Nephron progenitor cell (in vitro differentiated cells): Measurements from ENCODE around the gene ITIH3.
A peak's percentile ranks its signal among the peaks of the same experiment; 100 is the strongest.

Experiments
- DNase-seq: peaks from one replicate; pipeline ENCODE4 v3.0.0; 2021
- H3K27ac Mint-ChIP-seq: 2 replicates; pipeline ENCODE4 v1.8.0; 2021; ENCODE audit warnings: mild to moderate bottlenecking, moderate library complexity, mixed read lengths
- H3K27me3 Mint-ChIP-seq: 2 replicates; pipeline ENCODE4 v1.8.0; 2021; ENCODE audit warnings: mild to moderate bottlenecking, low read depth, mixed read lengths; ENCODE audit not compliant: poor library complexity
- H3K36me3 Mint-ChIP-seq: 2 replicates; pipeline ENCODE4 v1.8.0; 2021; ENCODE audit warnings: low read depth, mixed read lengths
- H3K4me1 Mint-ChIP-seq: 2 replicates; pipeline ENCODE4 v1.8.0; 2021; ENCODE audit warnings: mixed read lengths
- H3K4me3 Mint-ChIP-seq: 2 replicates; pipeline ENCODE4 v1.8.0; 2021; ENCODE audit warnings: mild to moderate bottlenecking, moderate library complexity, mixed read lengths
- H3K9me3 Mint-ChIP-seq: 2 replicates; pipeline ENCODE4 v1.8.0; 2021; ENCODE audit warnings: mild to moderate bottlenecking, moderate library complexity, mixed read lengths
- TF ChIP-seq, protein P1 (sequence below): fragments of 200-600 bp; sonication (generic); IDR thresholded peaks from 2 replicates; pipeline ENCODE4 v1.5.0; 2021; ENCODE audit warnings: antibody characterized with exemption

The ITIH3 gene

DNA sequence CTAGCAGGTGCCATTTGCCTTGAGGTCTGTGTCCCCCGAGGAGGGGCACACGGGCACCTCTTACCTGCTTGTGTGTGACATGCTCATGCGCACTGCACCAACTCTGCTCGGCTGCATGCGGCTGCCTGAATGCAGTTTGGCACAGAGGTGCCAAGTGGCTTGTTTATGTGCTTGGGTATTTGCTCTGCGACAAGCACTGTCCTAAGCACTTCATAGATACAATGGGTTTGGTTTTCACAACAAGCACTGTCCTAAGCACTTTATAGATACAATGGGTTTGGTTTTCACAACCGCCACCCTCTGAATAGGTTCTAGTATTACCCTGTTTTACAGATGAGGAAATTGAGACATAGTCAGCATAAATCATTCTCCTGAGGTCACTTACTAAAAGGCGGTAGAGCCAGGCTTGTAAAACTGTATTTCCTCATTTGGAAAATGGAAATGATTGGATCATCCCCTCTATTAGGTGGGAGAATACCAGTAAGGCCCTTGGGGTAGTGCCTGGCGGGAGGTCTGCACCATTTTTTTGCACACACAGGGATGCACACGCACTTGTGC is 35.4 kb downstream of the ITIH3 start:
- DNase-seq = no peak
- TF ChIP-seq, protein P1, sequence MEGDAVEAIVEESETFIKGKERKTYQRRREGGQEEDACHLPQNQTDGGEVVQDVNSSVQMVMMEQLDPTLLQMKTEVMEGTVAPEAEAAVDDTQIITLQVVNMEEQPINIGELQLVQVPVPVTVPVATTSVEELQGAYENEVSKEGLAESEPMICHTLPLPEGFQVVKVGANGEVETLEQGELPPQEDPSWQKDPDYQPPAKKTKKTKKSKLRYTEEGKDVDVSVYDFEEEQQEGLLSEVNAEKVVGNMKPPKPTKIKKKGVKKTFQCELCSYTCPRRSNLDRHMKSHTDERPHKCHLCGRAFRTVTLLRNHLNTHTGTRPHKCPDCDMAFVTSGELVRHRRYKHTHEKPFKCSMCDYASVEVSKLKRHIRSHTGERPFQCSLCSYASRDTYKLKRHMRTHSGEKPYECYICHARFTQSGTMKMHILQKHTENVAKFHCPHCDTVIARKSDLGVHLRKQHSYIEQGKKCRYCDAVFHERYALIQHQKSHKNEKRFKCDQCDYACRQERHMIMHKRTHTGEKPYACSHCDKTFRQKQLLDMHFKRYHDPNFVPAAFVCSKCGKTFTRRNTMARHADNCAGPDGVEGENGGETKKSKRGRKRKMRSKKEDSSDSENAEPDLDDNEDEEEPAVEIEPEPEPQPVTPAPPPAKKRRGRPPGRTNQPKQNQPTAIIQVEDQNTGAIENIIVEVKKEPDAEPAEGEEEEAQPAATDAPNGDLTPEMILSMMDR = no peak
- no peak overlapping the region for H3K27ac Mint-ChIP-seq
- H3K4me1 Mint-ChIP-seq = peaks cover 49% of the 10 kb centered on the region
- no peaks in the 10 kb centered on the region for H3K36me3 Mint-ChIP-seq
- H3K4me3 Mint-ChIP-seq = no peak overlapping the region
- no peaks in the 10 kb centered on the region for H3K9me3 Mint-ChIP-seq
- no peaks in the 10 kb centered on the region for H3K27me3 Mint-ChIP-seq

DNA sequence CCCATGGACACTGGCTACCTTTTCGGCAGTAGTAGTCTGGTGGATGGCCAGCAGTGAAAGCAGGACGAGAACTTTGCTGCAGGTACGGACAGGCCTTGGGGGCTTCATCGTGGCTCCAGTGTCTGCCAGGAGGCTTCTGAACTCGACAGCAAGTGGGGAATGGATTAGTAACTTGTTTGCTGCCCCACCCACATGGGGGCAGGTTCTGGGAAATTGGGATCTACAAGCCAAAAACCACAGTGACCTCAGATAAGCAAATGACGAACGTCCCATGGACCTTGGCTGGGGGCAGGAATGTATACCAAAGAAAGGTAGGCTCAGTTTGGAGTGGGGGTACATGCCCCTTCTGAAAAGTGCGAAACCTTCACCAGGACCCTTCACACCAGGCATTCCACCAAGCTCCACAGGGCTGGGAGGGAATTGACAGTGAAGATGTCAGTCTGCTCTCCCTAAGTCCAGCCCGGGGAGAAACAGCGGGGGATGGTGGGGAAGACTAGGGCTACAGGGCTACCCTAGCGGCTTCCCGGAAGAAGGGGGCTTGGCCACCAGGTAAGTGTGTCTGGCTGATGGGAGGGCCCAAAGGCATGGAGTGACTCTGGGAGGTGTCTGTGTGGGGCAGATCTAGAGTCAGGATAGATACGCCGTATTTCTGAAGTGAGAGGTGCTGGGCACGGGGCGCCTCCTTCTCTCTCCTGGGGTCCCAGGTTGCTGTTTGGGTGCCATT is 36.1 kb downstream of the ITIH3 start, which contains the start of gene ITIH4:
TSS of gene ITIH4 (minus strand) at position 138 of the 724 bp plus-strand sequence. CDS start at position 108, 30 bp downstream.
- TF ChIP-seq, protein P1 = no peak
- no peak for DNase-seq
- Mint-ChIP-seq H3K4me3 (no peak within 1 kb of the TSS), H3K4me1 (peaks cover 56% of the 10 kb centered on the region), H3K27me3 (no peaks in the 10 kb centered on the region), H3K27ac (peak within 1 kb of the TSS; percentile 60), H3K9me3 (no peaks in the 10 kb centered on the region), H3K36me3 (no peaks in the 10 kb centered on the region)

DNA sequence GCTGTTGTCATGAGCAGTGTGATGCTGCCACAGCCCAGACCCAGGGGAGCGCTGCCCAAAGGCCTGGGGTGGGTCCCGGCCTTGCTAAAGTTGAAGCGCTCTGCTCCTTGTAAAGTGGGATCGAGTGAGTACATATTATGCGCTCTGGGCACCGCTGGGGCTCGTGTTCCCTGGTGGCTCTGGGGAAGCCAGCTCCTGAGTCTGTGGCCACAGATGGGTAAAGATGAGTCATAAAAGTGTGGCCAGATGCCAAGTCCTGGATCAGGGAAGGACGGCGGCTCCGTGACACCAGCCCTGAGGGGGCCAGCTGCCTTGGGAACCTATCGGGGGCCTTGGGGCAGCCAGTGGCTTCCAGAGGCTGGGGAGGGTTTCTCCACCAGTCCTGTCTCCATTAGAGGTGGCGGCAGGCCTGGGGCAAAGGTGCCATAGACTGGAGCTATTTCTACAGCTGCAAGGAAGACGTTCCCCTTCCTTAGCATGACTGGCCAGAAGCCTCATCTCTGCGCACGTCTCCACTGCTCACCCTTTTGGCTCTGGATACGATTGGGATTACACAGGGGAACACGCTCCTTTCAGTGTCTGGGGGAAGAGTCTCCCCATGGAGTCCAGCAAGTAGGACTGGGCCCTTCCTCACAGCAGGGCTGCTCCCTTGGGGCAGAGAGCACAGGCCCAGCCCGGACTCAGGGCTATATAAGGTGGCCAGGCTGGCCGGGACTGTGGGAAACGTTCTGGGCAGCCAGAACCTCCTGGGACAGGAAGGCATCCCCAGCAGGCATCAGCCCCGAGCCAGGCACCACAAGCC is 37.1 kb downstream of the ITIH3 start:
- no peaks in the 10 kb centered on the region for H3K36me3 Mint-ChIP-seq
- no peak overlapping the region for H3K4me3 Mint-ChIP-seq
- DNase-seq = no peak
- H3K27ac Mint-ChIP-seq = peak overlapping the region; percentile 60
- H3K9me3 Mint-ChIP-seq = no peaks in the 10 kb centered on the region
- TF ChIP-seq, protein P1 = no peak
- peaks cover 64% of the 10 kb centered on the region for H3K4me1 Mint-ChIP-seq
- peaks cover 5% of the 10 kb centered on the region for H3K27me3 Mint-ChIP-seq

DNA sequence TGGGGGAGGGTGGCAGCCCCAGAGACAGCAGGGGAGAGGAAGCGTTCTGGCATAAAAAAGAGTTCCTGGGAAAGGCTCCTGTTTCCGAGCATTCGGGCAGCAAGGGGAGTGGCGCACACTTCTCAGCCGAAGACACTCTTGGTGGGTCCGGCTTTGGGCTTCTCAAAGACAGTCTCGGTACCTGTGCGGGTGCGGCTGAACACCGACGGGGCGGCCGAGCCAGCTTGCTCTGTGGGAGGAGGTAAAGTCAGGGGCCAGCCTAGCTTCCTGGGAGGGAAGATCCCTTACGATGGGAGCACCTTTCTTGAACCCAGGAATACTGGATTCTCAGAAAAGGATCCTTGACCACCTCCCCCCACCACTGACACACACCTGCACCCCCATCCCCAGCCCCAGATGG is 38.6 kb downstream of the ITIH3 start:
- H3K9me3 Mint-ChIP-seq = no peaks in the 10 kb centered on the region
- no peak overlapping the region for H3K4me3 Mint-ChIP-seq
- peaks cover 11% of the 10 kb centered on the region for H3K27me3 Mint-ChIP-seq
- no peak overlapping the region for H3K27ac Mint-ChIP-seq
- DNase-seq = no peak
- TF ChIP-seq, protein P1 = no peak
- peaks cover 60% of the 10 kb centered on the region for H3K4me1 Mint-ChIP-seq
- no peaks in the 10 kb centered on the region for H3K36me3 Mint-ChIP-seq

DNA sequence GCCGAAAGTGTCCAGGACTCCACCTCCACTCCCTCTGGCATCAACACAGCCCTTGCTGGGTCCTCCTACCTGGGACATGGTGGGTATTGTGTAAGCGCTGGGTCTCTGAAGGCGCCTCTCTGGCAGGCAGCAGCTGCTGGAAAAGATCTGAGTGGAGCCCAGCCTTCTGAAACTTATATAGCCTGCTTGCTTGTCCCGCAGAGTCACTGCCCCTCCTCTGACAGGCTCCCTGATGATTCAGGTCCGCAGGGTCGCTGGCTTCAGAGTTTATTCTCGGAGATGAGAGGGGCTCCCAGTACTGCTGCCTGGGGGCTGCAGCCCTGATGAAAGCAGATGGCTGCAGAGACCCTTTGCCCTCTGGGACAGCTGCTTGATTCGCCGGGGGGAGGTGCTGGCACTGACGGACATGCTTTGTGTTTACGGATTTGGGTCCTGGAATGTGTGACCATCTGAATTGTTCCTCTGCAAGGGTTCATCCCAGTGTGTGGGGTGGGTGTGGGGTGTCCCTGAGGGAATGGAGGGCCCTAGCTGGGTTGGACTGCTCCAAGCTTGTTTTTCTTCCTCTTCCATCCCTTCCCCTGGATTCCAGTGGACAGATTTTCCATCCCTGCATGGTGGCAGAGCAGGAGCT is 40.4 kb downstream of the ITIH3 start, which contains the start of gene MUSTN1:
TSS of gene MUSTN1 (minus strand) at position 149 of the 631 bp plus-strand sequence. CDS start at position 78, 71 bp downstream.
- peak; percentile 41 for DNase-seq
- TF ChIP-seq, protein P1 = no peak
- H3K4me1 Mint-ChIP-seq = peaks cover 60% of the 10 kb centered on the region
- no peaks in the 10 kb centered on the region for H3K9me3 Mint-ChIP-seq
- peaks cover 11% of the 10 kb centered on the region for H3K27me3 Mint-ChIP-seq
- H3K27ac Mint-ChIP-seq = peak within 1 kb of the TSS; percentile 91
- H3K36me3 Mint-ChIP-seq = no peaks in the 10 kb centered on the region
- peak within 1 kb of the TSS; percentile 58 for H3K4me3 Mint-ChIP-seq
